Loucy (cell line): ENCODE measurements around the gene BCAN.

ENCODE experiments used
- H2AFZ ChIP-seq: fragments of 200-600 bp; sonication (generic); 2 replicates; pipeline ENCODE4 v1.6.0; 2016; ENCODE audit warnings: antibody characterized with exemption, mild to moderate bottlenecking, low read length, moderate library complexity
- H3F3A ChIP-seq: fragments of 200-600 bp; 2 replicates; pipeline ENCODE4 v1.6.0; 2016; ENCODE audit warnings: antibody characterized with exemption, low read depth, mild to moderate bottlenecking
- H3K27me3 ChIP-seq: fragments of 200-600 bp; sonication (generic); 2 replicates; pipeline ENCODE4 v1.6.1; 2014; ENCODE audit warnings: low read length, mild to moderate bottlenecking; ENCODE audit not compliant: insufficient read depth, poor library complexity, severe bottlenecking
- H3K36me3 ChIP-seq: fragments of 200-600 bp; sonication (generic); 2 replicates; pipeline ENCODE4 v1.6.1; 2016; ENCODE audit warnings: low read length; ENCODE audit not compliant: insufficient read depth
- H3K4me1 ChIP-seq: fragments of 200-600 bp; sonication (generic); 2 replicates; pipeline ENCODE4 v1.5.1; 2014; ENCODE audit warnings: low read length, mild to moderate bottlenecking; ENCODE audit not compliant: insufficient read depth, poor library complexity, severe bottlenecking
- H3K4me2 ChIP-seq: fragments of 200-600 bp; sonication (generic); 2 replicates; pipeline ENCODE4 v1.6.0; 2014; ENCODE audit warnings: antibody characterized with exemption, low read length, low read depth, mild to moderate bottlenecking; ENCODE audit not compliant: poor library complexity, severe bottlenecking
- H3K4me3 ChIP-seq: fragments of 200-600 bp; sonication (generic); 2 replicates; pipeline ENCODE4 v1.5.1; 2014; ENCODE audit warnings: low read length, mild to moderate bottlenecking, mixed read lengths; ENCODE audit not compliant: poor library complexity, severe bottlenecking
- H3K79me2 ChIP-seq: fragments of 200-600 bp; sonication (generic); 2 replicates; pipeline ENCODE4 v1.6.1; 2014; ENCODE audit warnings: low read length; ENCODE audit not compliant: insufficient read depth
- H3K9ac ChIP-seq: fragments of 200-600 bp; sonication (generic); 2 replicates; pipeline ENCODE4 v1.6.0; 2014; ENCODE audit warnings: mild to moderate bottlenecking, low read depth, low read length, moderate library complexity; ENCODE audit not compliant: poor library complexity, severe bottlenecking
- H3K9me2 ChIP-seq: fragments of 200-600 bp; sonication (generic); replicated peaks from 2 replicates; pipeline ENCODE4 v1.6.1; 2016; ENCODE audit warnings: low read depth, low read length, mixed read lengths
- H3K9me3 ChIP-seq: fragments of 200-600 bp; sonication (generic); 2 replicates; pipeline ENCODE4 v1.6.1; 2014; ENCODE audit warnings: mild to moderate bottlenecking, antibody characterized with exemption, low read length, low read depth; ENCODE audit not compliant: insufficient read depth
- H4K20me1 ChIP-seq: fragments of 200-600 bp; sonication (generic); 2 replicates; pipeline ENCODE4 v1.6.0; 2014; ENCODE audit warnings: antibody characterized with exemption, low read length, mild to moderate bottlenecking; ENCODE audit not compliant: insufficient read depth, poor library complexity, severe bottlenecking
- CTCF ChIP-seq: fragments of 200-600 bp; sonication (generic); conservative IDR thresholded peaks from 2 replicates; pipeline ENCODE4 v1.5.1; 2014; ENCODE audit warnings: mild to moderate bottlenecking, antibody characterized with exemption, low read length
- EZH2phosphoT487 ChIP-seq: fragments of 200-600 bp; IDR thresholded peaks from 2 replicates; pipeline ENCODE4 v1.6.1; 2018; ENCODE audit warnings: antibody characterized with exemption, mild to moderate bottlenecking, moderate library complexity, borderline replicate concordance

BCAN gene

GRCh38 chr1:156659988-156660751 lies 18.3 kb downstream of the BCAN start:
- no peaks in the 10 kb centered on the region for H3K27me3 ChIP-seq
- no peaks in the 10 kb centered on the region for H3K9me3 ChIP-seq
- peak overlapping the region; percentile 93 for H3K9ac ChIP-seq
- H3F3A ChIP-seq = peaks cover 2% of the 10 kb centered on the region; the same call in 1 of the 2 replicates
- peaks cover 43% of the 10 kb centered on the region for H3K4me1 ChIP-seq
- peaks cover 18% of the 10 kb centered on the region; the same call in 1 of the 2 replicates for H3K79me2 ChIP-seq
- peak; percentile 99 for TF ChIP-seq CTCF
- TF ChIP-seq EZH2phosphoT487 = no peak
- no peaks in the 10 kb centered on the region for H3K9me2 ChIP-seq
- H3K4me3 ChIP-seq = peak overlapping the region; percentile 96
- peak overlapping the region; percentile 99 for H3K4me2 ChIP-seq
- H2AFZ ChIP-seq = no peak overlapping the region
- H4K20me1 ChIP-seq = no peaks in the 10 kb centered on the region
- no peaks in the 10 kb centered on the region for H3K36me3 ChIP-seq

- Histone ChIP-seq H3K9me3 (no peaks in the 10 kb centered on the region), H3K36me3 (no peaks in the 10 kb centered on the region), H2AFZ (peak overlapping the region; percentile 9; the same call in 1 of the 2 replicates), H3K9ac (peak overlapping the region; percentile 93), H3K4me2 (peak overlapping the region; percentile 99), H3K27me3 (no peaks in the 10 kb centered on the region), H3K79me2 (peaks cover 18% of the 10 kb centered on the region; the same call in 1 of the 2 replicates), H3F3A (peaks cover 2% of the 10 kb centered on the region; the same call in 1 of the 2 replicates), H3K9me2 (no peaks in the 10 kb centered on the region), H3K4me3 (peak overlapping the region; percentile 96), H4K20me1 (no peaks in the 10 kb centered on the region), H3K4me1 (peaks cover 43% of the 10 kb centered on the region)
- TF ChIP-seq EZH2phosphoT487 (no peak), CTCF (no peak)
These were observed 18.8 kb downstream of the BCAN start for GRCh38 chr1:156660752-156661112.

- Histone ChIP-seq H3F3A (peaks cover 2% of the 10 kb centered on the region; the same call in 1 of the 2 replicates), H3K9me3 (no peaks in the 10 kb centered on the region), H4K20me1 (no peaks in the 10 kb centered on the region), H2AFZ (no peak overlapping the region), H3K27me3 (no peaks in the 10 kb centered on the region), H3K36me3 (no peaks in the 10 kb centered on the region), H3K4me2 (peak overlapping the region; percentile 99), H3K9ac (peak overlapping the region; percentile 93), H3K9me2 (no peaks in the 10 kb centered on the region), H3K4me1 (peaks cover 43% of the 10 kb centered on the region), H3K79me2 (peaks cover 18% of the 10 kb centered on the region; the same call in 1 of the 2 replicates), H3K4me3 (peak overlapping the region; percentile 96)
- TF ChIP-seq EZH2phosphoT487 = no peak
- TF ChIP-seq CTCF = no peak
These were observed 20.3 kb downstream of the BCAN start for GRCh38 chr1:156662005-156662799.
